ENCODE data around the gene TAS1R2.

GRCh38 chr1:18866846-18867245 is 7.4 kb upstream of the TAS1R2 start:
- TF ChIP-seq CTCF (conservative IDR thresholded peaks at IDR 0.05) (no peak), ZFX (IDR thresholded peaks at IDR 0.05) (no peak)

All from C4-2B (cell line).